DMS153 (cell line): Measurements from ENCODE around the gene HIRA.
"Not testable (repeated sequence)": the region's sequence is repeated elsewhere in the genome, so short reads cannot be mapped to it uniquely, and the experiment has no call there.

ENCODE experiments used
- DNase-seq: peaks from one replicate; lab custom pipeline; 2025; lab: John Stamatoyannopoulos, UW

Gene HIRA

DNA sequence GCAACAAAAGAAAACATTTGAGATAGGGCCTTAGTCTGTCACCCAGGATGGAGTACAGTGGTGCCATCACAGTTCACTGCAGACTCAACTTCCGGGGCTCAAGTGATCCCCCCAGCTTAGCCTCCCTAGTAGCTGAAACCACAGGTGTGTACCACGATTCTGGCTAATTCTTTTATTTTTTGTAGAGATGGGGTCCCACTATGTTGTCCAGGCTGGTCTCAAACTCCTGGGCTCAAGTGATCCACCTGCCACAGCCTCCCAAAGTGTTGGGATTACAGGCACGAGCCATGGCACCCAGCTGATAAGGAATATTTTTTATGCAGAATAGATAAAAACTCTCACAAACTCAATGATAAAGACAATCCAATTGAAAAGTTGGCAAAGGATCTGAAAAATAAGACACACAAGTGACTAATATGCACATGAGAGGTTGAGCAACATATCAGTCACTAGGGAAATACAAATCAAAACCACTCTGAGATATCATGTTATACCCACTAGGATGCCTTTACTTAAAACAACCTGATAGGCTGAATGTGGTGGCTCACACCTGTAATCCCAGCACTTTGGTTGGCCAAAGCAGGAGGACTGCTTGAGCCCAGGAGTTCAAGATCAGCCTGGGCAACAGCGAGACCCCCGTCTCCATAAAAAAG lies 106.1 kb downstream of the HIRA start:
- no peak for DNase-seq

DNA sequence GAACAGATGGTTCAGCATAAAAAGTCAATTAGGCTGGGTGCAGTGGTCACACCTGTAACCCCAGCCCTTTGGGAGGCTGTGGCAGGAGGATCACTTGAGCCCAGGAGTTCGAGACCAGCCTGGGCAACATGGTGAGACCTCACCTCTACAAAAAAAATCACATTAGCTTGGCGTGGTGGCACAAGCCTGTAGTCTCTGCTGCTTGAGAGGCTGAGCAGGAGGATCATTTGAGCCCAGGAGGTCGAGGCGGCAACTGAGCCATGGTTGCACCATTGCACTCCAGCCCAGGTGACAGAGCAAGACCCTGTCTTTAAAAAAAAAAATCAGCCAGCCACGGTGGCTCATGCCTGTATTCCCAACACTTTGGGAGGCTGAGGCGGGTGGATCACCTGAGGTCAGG lies 108.1 kb downstream of the HIRA start:
- not testable (repeated sequence) for DNase-seq

DNA sequence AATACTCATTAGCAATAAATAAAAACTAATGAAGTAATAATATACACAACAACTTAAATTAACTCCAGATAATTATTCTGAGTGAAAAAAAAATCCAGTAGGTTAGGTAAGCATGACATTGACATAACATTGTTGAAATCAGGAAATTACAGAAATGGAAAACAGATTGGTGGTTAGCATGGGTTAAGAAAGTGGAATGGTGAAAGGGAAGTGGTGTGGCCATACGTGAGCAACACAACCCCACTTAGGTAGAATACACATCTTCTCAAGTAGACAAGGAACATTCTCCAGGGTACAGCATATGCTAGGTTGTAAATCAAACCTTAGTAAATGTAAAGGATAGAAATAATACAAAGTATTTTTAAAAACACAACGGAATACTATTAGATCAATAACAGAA lies 109.8 kb downstream of the HIRA start:
- no peak for DNase-seq

DNA sequence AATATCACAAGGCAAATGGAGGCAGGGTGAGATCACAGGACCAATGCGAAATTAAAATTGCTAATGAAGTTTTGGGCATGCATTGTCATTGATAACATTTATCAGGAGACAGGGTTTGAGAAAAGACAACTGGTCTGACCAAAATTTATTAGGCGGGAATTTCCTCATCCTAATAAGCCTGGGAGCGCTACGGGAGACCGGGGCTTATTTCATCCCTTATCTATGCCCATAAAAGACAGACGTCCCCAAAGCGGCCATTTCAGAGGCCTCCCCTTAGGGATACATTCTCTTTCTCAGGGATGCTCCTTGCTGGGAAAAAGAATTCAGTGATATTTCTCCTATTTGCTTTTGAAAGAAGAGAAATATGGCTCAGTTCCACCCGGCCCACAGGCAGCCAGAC lies 111.4 kb downstream of the HIRA start:
- DNase-seq, result not testable (repeated sequence)

GRCh38 chr22:19319281-19319680 lies 112.3 kb downstream of the HIRA start:
- no peak for DNase-seq

- DNase-seq, result no peak
Observed at GRCh38 chr22:19317865-19318264, 113.7 kb downstream of the HIRA start.

GRCh38 chr22:19307872-19308271 lies 123.7 kb downstream of the HIRA start:
- no peak for DNase-seq

- DNase-seq, result not testable (repeated sequence)
Observed at GRCh38 chr22:19306535-19306934, 125.0 kb downstream of the HIRA start.

- DNase-seq, result no peak
Observed at GRCh38 chr22:19304547-19304946, 127.0 kb downstream of the HIRA start.

DNA sequence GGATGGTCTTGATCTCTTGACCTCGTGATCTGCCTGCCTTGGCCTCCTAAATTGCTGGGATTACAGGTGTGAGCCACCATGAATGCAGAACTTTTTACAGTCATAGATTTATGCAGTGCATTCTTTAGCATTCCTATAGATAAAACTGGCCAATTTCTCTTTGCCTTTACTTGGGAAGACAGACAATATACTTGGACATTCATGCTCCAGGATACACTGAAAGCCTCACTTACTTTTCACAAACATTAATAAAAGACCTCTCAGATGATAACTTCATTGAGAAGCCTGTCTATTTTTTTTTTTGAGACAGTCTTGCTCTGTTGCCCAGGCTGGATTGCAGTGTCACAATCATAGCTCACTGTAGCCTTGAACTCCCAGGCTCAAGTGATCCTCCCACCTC lies 127.7 kb downstream of the HIRA start:
- DNase-seq, result no peak

GRCh38 chr22:19295733-19296132 lies 135.8 kb downstream of the HIRA start:
- DNase-seq, result no peak

- peak; percentile 23 for DNase-seq
Observed at GRCh38 chr22:19292458-19293230, 138.9 kb downstream of the HIRA start.

DNA sequence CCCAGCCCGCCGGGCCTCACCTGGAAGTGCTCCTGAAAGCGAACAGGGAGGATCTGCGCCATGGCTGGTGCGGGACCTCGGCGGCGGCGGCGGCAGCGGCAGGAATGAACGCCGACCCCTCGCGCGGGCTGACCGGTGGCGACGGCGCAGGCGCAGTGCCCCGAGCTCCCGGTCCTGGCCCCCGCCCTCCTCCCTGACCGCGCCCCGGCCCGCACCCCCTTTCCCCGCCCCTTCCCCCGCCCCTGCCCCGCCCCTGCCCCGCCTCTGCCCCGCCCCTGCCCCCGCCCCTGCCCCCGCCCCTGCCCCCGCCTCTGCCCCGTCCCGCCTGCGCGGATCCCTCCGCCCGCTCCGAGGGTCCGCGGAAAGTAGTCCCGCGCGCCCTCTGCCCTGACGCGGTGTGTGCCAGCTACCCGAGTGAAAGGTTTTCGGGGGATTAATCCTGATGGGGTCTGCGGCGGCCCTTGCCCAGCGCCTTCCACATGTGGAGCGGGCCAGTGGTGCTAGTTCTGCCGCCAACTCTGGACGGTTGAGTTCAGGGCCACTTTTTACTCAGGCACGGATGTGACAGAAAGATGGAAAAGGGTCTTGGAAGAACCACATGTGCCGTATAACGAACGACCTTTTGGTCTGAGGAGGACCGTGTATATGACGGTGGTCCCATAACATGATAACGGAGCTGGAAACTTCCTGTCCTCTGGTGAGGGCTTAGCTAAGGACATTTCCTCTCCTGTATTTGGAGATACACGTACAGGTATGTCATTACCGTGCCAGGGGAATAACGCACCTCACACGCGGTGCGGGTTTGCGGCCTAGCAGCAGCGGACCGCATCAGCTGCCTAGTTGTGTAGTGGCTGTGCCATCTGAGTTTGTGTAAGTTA lies 139.7 kb downstream of the HIRA start, which contains the start of gene CLTCL1:
CLTCL1 (minus strand) TSS at position 140 of the 878 bp plus-strand sequence; CDS start at position 62, 78 bp downstream.
- peak; percentile 23 for DNase-seq

DNA sequence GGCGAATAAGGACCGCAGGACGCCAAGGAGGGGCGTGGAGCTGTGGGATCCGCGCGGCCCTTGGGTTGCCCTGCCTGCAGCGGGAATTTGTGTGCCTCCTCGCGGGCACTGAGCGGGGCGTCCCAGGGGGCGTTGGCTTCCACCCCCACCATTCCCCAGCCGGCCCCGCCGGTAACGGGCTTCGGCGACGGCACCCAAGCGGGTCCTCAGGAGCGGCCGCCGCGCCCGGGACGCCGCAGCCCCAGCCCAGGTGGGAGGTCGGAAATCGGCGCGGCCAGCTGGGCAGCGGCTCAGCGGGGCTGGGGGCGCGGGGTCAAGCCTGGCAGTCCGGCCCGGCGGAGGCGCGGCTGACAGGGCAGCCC lies 140.3 kb downstream of the HIRA start:
- DNase-seq, result no peak

DNA sequence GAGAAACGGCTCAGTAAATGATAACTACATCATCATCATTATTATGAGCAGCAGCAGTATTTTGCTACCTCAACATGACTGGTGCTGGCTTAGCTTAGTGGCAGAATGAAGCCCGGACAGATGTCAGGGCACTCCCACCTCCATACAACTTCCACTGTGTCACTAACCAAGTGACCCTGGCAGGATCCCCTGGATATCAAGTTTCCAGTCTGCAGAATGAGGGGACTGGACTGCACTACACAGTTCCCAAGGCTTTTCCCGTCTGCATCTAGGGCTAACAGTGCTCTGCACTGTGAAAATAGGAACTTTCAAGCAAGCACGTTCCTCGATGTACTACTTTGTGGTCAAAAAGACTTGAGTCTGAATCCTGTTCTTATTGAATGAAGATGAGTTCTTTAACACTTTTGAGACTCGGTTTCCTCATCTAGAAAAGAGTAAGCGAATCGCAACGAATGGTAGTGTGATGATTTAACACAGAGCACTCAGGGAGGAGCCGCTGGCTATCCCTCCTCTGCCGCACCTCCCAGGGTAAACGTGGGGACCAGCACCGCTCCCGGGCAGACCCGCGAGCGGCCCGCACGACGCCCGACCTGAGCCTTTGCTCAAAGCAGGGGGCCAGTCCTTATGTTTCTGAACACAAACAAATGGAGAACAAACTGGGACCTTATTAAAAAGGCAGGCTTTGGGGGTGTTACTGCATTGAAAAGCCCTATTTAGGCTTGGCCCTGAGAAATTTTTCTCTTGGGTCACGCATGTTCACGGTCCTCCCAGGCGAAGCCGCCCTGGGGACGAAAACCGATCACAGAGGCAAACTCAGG lies 140.9 kb downstream of the HIRA start:
- DNase-seq, result no peak

DNA sequence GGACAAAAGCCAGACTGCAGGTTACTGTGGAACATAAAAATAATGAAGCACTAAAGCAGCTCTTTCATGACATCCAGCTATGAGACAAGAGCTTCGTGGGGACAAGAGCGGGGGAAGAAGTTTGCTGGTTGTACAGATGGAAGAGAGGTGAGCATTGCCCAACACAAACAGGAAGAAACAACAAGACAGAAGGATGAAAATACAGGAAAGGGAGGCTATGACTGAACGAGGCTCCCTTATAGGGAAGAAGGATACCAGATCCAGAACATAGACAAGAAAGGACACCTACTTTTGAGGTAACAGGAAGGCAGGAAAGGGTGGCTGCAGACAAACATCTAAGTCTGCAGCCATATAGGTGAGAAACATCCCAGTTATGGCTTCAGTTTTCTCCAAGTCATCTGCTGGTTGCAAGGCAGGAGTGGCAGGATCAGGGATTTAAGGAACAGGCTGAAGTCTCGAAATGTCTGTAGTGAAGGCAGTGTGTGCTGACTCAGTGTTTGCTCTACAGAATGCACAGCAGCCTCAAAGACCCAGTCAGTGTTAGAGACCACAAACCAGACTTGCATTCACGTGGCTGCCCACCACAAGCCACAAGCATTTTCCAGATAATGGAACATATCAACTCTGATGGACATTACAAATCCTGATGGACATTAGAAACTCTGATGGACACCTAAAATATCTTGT lies 141.9 kb downstream of the HIRA start:
- DNase-seq, result no peak

- DNase-seq, result no peak
Observed at GRCh38 chr22:19287889-19288288, 143.6 kb downstream of the HIRA start.

DNA sequence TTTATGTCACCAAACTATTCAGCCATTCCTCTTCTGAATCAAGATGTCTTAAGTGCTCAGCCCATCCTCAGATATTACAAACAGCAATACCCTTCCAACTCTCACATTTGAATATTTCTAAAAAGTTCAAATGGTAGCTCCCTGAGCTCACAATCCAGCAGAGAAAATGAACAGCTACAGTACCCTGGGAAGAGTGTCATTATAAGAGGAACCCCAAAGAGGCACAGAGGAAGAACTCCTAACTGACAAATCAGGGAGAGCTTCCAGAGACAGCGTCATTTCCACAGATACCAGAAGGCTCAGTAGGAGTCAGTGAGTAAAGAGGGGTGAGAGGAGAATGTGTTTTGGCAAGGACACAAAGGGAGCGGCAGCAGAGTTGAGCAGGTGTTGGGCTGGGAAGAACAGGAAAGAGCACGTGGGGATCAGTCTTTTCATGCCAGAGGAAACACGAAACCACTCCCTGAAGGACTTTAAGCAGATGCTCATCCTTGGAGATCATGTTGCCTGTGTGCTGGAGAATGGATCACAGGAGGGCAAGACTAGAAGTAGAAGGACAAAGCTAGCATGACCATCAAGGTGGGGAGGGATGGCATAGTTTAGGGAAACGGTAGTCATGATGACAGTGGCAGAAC lies 144.3 kb downstream of the HIRA start:
- DNase-seq, result peak; percentile 75

- DNase-seq, result no peak
Observed at GRCh38 chr22:19285831-19286230, 145.7 kb downstream of the HIRA start.
